GM18858 (cell line): Measurements from ENCODE around the gene CACNG1.
"Not testable (repeated sequence)": the region's sequence is repeated elsewhere in the genome, so short reads cannot be mapped to it uniquely, and the experiment has no call there.

ENCODE experiments used
- ATAC-seq: cut with Tn5 transposase; IDR thresholded peaks from one replicate; pipeline ENCODE4 v1.9.1; 2021; ENCODE audit not compliant: unreplicated experiment

Gene CACNG1

DNA sequence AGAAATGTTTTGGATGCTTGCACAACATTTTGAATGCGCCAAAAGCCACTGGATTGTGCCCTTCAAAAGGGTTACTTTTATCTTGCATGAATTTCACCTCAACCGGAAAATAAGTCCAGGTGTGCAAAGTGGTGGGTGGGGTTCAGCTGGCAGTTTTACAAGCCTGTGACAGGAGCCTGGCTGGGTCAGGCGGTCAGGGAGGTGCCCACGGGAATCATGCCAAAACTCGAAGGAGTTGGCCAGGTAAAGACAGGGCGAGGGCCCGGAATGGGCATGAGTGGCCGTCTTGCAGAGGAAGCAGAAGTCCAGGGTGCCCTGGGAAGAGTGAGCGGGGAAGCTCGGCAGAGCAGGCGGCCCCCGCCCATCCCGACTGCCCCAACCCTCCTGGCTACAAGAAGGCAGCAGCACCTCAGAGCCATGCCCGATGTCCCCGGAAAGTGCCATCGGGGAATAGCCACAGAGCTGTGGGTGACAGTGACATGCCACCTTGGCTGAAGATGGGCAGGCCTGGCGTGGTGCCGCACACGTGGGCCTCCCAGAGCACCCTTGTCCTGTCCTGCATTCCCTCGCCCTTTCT is 19.1 kb upstream of the CACNG1 start:
- no peak for ATAC-seq

DNA sequence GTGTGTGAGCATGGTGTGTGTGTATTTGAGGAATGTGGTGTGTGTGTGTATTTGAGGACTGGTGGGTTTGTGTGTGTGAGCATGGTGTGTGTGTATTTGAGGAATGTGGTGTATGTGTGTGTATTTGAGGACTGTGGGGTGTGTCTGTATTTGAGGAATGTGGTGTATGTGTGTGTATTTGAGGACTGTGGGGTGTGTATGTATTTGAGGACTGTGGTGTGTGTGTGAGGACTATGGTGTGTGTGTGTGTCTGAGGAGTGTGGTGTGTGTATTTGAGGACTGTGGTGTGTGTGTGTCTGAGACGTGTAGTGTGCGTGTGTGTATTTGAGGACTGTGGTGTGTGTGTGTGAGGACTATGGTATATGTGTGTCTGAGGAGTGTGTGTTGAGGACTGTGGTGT is 18.0 kb upstream of the CACNG1 start:
- no peak for ATAC-seq

DNA sequence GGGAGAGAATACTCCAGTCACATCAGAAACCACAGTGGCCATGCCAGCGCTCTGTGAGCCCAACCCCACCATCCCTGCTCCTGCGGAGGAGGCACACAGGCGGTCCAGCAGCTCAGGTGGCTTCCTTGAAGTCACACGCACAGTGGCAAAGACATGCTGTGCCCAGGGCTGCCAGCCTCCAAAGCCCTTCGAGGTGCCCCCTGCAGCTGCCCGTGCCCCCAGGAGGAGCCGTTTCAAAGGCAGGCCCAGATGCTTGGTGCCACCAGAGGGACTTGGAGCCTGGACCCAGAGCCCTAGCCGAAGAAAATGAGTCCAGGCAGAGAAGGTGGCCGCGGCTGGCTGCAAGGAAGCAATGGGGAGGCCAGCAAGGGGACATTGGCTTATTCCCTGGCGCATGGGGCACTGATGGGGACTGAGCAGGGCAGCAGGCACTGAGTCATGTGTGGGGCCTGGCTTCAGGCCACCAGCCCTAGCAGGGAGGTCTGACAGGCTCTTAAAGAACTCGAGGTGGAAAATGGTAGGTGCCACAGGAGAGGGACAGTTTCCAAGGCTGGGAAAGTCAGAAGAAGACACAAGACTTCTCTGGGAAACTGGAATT is 17.2 kb upstream of the CACNG1 start:
- no peak for ATAC-seq

DNA sequence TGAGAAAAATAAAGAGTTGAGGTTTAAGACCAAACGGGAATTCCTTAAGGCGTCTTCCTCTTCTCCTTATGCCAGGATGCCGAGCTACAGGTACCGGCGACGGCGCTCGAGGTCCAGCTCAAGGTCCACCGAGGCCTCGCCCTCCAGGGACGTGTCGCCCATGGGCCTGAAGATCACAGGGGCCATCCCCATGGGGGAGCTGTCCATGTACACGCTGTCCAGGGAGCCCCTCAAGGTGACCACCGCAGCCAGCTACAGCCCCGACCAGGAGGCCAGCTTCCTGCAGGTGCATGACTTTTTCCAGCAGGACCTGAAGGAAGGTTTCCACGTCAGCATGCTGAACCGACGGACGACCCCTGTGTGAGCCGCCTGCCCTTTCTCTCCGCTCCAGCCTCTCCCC is 13.7 kb upstream of the CACNG1 start:
- no peak for ATAC-seq

DNA sequence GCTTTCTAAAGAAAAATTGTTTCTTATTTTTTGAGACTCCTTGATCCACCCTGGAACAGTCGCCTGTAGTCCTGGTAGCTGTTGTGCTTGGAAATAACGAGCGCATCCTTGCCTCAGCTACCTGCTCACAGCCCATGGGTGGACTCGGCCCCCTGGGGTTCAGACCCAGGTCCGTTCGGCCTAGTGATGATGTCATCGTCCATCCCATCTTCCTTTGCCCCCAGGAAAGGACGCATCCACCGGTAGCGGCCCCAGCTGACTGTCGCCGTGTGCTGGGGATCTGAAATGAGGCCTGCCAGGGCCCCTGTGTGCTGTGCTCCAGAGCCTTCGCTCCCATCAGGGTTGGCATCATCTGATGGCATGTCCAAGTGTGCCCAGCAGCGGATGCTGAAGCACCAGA is 12.0 kb upstream of the CACNG1 start:
- no peak for ATAC-seq

DNA sequence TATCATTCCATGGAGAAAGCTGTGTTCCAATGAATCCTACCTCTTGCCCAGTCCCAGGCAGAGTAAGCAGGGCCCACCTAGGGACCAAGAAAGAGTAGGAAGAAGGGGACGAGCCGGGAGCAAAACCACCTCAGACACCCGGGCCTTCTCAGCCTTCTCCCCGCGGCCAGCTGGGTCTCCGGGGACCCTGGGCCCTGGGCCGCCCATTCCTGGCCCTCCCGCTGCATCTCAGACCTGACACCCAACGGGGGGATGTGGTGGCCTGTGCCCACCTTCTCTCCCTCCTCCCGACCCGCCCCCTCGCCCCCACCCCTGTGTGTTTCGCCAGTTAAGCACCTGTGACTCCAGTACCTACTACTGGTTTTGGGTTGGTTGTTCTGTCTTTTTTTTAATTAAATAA is 11.4 kb upstream of the CACNG1 start:
- no peak for ATAC-seq

DNA sequence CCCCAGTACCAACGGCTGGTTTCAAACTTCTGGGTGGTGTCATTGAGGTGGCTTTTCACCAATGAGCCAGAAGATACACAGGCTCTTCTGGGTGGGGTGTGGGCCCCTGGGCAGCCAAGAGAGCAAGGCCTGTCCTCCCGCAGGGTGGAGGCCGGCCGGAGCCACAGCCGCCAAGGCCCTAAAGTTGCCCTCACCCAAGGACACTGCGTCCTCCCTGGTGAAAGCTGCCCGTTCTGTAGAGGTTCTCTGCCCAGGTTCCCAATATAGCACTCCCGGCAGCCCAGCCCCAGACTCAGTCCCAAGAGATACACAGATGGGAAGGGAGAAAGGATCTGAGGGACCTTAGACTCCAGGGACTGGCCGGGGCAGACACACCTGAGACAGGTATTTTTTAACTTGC is 10.7 kb upstream of the CACNG1 start:
- ATAC-seq = no peak

DNA sequence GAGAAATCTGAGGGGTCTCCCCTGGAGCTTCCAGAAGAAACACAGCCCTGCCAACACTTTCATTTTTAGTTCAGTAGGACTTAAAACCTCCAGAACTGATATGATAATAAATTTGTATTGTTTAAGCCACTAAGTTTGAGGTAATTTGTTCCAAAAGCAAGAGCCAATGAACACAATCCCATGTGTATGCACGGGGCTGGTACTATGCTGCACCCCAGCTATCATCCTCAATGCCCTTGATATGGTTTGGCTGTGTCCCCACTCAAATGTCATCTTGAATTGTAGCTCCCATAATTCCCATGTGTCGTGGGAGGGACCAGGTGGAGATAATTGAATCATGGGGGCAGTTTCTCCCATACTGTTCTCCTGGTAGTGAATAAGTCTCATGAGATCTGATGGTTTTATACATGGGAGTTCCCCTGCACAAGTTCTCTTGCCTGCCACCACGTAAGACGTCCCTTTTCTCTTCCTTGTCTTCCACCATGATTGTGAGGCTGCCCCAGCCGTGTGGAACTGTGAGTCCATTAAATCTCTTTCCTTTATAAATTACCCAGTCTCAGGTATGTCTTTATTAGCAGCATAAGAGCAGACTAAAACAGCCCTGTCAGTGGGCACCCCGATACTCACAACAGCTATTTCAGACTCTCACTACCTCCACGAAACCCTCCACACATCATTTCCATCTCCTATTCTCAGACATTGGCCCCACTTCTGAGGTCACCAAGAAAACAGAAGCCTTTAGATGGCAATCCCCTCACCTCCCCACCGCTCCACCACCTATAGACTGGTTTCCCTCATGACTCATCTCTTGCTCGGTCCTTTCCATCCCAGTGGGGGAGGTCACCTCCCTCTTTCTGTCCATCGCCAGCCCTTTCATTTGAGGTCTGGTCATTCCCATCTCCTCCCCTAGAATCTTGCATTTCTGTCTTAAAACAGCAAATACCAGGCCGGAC is 8.9 kb upstream of the CACNG1 start:
- ATAC-seq = peak; percentile 40

DNA sequence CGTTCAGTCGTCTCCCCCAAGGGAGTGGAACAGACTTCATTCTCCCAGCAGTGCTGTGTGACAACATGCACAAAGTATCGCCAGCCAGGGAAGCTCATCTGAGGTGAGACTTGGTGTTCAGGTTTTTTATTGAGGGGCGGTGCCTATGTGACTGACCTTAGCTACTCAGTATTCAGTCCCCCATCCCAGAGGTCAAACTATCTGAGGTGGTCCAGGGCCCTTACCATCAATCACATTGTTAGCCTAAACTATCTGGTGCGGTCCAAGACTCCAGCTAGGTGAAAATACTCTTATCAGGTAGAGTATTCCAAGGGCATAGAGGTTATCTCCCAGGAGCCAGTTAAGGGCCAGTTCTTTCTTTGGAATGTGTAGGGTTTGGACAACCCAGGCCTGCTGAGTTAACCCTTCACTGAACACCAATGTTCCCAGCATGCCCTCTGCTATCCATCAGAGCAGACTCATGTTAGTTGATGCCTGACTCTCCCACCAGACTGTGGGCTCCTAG is 5.4 kb upstream of the CACNG1 start:
- ATAC-seq = no peak

DNA sequence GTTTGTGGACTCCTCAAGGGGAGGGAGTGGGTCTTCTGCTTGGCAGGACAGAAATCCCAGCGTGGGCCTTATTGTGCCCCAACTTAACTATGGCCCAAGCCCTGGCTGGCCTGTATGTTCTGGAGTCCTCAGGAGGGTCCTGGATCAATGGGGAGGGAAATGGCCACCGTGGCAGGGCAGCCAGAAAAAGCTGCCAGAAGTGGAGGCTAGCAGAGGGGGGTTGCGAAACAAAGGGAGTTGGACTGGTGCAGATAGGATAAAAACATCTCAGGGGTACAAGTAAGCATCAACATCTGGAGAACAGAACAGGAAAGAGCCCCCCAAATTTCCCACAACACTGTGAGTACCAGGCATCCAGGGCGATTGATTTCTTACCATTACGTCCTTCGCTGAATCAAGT is 3.7 kb upstream of the CACNG1 start:
- ATAC-seq = no peak

DNA sequence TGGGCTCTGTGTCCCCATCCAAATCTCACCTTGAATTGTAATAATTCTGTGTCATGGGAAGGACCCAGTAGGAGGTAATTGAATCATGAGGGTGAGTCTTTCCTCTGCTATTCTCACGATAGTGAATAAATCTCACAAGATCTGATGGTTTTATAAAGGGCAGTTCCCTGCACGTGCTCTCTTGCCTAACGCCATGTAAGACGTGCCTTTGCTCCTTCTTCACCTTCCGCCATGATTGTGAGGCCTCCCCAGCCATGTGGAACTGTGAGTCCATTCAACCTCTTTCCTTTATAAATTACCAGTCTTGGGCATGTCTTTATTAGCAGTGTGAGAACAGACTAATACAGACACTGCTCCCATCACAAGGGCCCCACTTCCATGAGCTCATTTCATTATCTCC is 3.2 kb upstream of the CACNG1 start:
- not testable (repeated sequence) for ATAC-seq

DNA sequence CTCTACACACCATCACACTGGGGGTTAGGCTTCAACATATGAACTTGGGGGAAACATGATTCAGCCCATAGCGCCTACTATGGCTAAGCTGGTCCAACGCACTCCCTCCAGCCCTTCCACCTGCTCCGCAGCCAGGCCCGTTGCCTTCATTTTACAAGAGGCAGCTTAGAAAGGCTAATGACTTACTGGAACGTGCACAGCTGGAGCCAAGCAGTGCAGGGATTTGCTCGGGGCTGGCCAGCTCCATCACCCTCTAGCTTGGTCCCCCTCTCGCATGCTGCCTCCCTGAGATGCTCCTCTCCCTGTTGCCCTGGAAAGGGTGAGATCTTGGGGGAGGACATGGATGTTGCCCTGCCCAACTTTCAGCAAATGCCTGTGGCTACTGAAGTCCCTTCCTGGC is 2.8 kb upstream of the CACNG1 start:
- ATAC-seq = no peak

DNA sequence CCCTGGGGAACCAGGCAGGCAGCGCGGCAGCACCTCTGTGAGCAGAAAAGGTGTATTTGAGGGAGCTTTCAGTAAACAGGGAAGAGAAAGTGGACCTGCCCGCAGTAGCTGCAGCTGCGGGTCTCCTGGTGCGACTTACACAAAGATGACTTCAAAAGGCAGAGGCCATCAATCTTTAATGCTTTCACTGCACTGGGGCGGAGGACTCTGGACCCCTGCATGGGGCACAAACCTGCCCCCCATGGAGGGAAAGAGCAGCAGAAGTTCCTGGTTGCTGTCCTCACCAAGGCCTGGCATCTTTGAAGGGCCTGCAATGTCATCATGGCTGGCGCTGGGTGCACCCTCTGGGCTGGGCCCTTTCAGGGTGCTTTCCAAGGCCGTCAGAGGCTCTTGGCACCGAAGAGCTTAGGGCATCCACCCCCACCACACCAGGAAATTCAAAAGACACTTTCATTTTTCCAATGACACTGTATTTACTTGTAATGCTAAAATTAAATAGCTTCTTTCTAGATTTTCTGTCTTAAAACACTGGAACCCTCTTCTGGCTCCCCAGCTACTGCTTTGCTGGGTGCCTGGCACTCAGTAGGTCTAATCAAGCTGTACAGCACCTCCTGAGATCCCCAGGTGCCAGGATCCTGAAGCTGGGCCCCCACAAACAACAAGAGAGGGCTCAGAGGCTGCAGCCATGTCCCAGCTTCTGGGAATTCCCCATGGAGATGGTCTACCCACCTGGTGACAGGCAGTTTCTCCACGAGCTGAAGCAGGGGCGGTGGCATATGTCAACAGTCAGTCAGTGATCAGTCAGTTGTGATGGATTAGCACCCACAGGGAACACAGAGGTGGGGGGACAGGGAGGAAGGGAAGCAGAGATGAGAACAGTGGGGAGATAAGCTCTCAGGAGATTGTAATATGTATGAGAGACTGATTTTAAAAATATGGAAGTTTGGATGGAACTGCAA is 2.1 kb upstream of the CACNG1 start:
- no peak for ATAC-seq

DNA sequence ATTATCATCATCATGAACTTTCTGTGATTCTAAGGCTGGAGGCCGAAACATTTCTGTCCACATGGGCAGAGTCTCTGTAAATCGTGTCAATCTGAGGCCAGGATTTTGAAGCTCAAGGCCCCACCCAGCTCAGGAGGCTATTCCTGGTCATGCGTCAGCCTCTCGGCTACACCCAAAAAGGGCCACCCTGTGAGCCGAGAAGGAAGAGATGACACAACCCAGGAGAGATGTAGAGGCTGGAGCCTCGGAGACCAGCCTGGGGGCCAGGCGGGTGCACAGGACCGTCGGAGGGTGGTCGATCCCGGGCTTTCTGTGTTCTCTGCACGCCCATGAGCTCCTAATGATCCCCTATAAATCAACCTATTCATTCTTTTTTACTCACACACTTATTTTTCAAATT is 1.1 kb upstream of the CACNG1 start:
- no peak for ATAC-seq

DNA sequence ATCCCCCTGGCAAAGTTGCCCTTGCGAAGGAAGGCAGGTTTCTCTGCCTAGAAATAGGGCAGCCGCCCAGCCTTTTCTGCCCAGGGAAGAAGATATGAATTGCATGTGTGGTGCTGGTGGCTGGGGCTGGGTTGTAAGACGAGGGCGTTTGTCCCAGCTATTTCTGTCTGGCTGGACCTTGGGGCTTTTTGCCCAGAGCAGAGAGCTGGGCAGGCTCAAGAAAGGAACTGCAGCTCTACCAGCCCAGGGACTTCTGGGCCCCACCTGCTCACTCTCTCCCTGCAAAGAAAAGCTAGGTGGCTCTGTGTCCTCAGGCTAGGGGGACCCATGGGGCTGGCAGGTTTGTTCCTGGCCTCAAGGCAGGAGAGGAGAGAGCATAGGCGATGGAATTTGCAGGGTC is 586 bp downstream of the CACNG1 start:
- no peak for ATAC-seq

DNA sequence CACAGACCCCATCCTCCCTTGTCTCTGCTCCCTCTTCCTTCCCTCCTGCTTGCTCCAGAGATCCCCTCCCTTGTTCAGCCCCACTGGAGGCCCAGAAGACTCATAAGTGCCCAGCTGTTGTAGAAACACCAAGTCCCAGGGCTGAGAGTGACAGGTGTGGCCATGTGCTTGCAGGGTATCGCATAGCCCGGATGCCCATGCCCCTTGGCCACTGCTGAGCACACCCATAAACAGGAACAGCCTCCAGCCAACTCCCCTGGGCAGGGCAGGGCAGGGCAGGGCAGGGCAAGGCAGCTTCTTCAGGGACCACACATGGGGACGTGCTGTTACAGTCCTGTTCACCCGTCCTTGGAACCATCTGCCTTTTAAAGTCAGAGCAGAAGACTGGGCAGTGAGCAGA is 2.0 kb downstream of the CACNG1 start:
- no peak for ATAC-seq

DNA sequence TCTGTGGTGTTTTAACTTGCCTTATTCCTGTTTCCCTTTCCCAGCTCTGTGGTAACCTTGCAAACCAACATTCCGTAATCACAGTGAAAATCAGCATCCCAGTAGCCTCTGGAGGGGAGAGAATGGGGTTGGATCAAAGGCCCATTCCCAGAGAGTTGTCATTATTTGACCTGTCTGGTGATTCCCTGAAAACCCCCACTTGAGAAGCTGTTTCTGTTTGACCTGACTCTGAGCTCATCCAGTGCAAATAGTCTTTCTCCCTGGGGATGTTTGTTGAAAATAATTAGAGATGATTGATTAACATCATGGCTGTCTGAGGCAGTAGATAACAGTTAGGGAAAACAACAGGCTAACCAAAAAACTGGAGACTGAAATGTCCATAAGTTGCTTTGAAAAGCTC is 3.0 kb downstream of the CACNG1 start:
- ATAC-seq = no peak

DNA sequence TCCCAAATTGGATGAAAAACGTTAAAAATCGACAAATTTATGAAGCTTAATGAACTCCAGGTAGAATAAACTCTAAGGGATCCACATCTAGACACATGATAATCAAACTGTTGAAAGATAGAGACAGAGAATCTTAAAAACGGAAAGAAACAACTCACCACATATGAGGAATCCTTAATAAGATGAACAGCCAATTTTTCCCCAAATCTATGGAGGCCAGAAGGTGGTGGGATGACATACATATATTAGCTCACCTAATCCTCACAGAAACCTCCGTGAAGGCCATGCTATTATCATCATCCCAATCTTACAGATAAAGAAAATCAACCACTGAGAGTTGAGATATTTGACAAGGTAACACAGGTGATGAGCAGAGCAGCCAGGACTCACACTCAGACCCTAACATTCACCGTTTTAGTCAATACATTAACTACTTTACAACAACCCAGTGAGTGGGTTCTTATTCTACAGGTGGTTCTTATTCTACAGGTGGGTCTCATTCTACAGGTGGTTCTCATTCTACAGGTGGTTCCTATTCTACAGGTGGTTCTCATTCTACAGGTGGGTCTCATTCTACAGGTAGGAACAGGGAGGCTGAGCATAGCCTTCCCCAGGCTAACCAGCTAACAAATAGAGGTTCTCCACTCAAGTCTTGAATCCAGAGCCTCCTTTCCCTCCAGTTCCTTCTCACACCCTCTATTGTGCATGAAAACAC is 4.8 kb downstream of the CACNG1 start:
- ATAC-seq = no peak

DNA sequence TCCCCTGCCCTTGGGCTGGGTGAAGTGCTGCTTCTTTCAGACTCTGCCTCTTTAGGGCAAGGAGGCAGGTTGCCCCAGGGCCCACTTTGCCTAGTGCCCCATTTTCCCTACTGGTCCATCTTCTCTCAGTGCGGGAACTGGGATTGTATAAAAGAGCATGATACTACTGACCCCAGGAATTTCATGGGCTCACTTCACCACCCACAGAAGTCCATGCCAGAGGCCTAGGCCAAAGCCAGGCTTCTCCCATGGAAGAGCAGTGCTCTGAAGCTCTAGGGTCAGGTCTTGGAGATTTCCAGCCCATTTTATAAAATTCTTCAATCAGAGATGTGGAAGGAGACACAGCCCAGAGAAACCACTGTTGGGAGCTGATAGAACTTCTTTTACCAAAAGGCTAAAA is 5.7 kb downstream of the CACNG1 start:
- no peak for ATAC-seq

DNA sequence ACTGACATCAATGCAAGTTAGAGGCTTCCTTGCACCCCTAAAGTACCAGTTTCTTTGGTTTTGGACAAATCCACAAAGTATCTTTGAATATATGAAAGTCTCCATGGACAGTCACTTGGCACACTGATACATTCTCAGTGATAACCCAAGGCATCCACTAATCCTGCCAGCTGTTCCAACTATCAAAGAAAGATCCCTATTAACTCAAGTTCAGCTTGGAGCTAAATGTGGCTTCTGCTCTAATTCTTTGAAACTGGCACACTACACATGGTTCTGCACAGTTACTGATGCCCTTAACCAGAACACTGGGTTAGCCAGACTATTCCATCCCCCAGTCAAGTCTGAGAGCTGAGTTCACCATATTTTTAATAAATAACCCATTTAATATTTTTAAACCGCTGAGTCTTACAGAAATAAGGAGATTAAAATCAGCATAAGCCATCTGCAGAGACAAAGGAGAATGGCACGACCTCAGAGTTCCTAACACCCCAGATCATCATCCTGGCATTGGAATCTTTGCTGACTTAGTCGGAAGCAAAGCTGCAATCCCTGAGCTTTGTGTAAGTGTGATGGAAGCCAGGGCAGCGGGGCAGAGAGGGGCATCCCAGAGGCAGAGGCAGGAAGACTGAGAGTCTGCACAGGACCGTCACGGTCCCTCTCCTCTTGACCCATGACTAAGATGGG is 6.3 kb downstream of the CACNG1 start:
- no peak for ATAC-seq
